Retinal pigment epithelial cell (primary cell): Measurements from ENCODE around the gene RAB26.

Source experiments
- DNase-seq: peaks from one replicate; pipeline ENCODE4 v3.0.0-alpha.2; 2010; ENCODE audit warnings: low read depth
- H3K4me3 ChIP-seq: 2 replicates; pipeline ENCODE4 v1.5.1; 2011; ENCODE audit warnings: mild to moderate bottlenecking, low read length, control low read depth, moderate library complexity
- CTCF ChIP-seq: conservative IDR thresholded peaks from 2 replicates; pipeline ENCODE4 v1.5.1; 2011; ENCODE audit warnings: low read depth, low read length, control low read depth, inconsistent platforms

The RAB26 gene

GRCh38 chr16:2143878-2144485 lies 4.4 kb upstream of the RAB26 start:
- no peak for DNase-seq
- no peak for TF ChIP-seq CTCF
- H3K4me3 ChIP-seq: no peak overlapping the region

- H3K4me3 ChIP-seq: no peak overlapping the region
- no peak for DNase-seq
- TF ChIP-seq CTCF: no peak
These were observed 2.6 kb upstream of the RAB26 start for GRCh38 chr16:2145843-2146242.

- no peak for DNase-seq
- no peak for TF ChIP-seq CTCF
- no peak overlapping the region for H3K4me3 ChIP-seq
These were observed 1.0 kb upstream of the RAB26 start for GRCh38 chr16:2147378-2147777.

GRCh38 chr16:2148714-2149629 lies 547 bp downstream of the RAB26 start:
- H3K4me3 ChIP-seq: peak overlapping the region; percentile 43
- DNase-seq: no peak
- no peak for TF ChIP-seq CTCF

GRCh38 chr16:2149630-2150417 lies 1.4 kb downstream of the RAB26 start:
- peak overlapping the region; percentile 43 for H3K4me3 ChIP-seq
- no peak for TF ChIP-seq CTCF
- DNase-seq: no peak

GRCh38 chr16:2150418-2151187 lies 2.2 kb downstream of the RAB26 start:
- DNase-seq: no peak
- H3K4me3 ChIP-seq: peak overlapping the region; percentile 4

More at GRCh38 chr16:2150418-2151187, 2.2 kb downstream of the RAB26 start:
- TF ChIP-seq CTCF: peak; percentile 7
